Activated CD4-positive, alpha-beta T cell treated with anti-CD3 and anti-CD28 coated beads, Interleukin-2, Interleukin-6, amounts not matched to agents 100 ng/mL and 50 ng/mL, durations not matched to agents 16 hours and 8 hours (primary cell): ENCODE results near the gene WNK1.

Source experiments
- DNase-seq: peaks from one replicate; pipeline ENCODE4 v3.0.0-alpha.2; 2020

WNK1 gene

DNA sequence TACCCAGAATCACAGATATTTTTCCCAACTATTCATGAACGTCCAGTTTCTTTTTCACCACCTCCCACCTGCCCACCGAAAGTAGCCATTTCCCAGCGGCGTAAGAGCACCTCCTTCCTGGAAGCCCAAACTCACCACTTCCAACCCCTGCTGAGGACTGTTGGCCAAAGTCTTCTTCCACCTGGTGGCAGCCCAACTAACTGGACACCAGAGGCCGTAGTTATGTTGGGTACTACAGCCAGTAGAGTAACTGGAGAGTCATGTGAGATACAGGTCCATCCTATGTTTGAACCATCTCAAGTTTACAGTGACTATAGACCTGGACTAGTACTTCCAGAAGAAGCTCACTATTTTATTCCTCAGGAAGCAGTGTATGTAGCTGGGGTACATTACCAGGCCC lies 115.5 kb downstream of the WNK1 start:
- no peak for DNase-seq

DNA sequence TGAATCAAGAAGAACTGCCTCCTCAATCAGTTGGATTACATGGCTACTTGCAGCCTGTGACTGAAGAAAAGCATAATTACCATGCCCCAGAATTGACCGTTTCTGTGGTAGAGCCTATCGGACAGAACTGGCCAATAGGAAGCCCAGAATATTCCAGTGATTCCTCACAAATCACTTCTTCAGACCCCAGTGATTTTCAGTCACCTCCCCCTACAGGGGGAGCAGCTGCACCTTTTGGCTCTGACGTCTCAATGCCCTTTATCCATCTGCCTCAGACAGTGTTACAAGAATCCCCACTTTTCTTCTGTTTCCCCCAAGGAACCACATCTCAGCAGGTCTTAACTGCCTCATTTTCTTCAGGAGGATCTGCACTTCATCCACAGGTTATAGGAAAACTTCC lies 116.3 kb downstream of the WNK1 start:
- no peak for DNase-seq

DNA sequence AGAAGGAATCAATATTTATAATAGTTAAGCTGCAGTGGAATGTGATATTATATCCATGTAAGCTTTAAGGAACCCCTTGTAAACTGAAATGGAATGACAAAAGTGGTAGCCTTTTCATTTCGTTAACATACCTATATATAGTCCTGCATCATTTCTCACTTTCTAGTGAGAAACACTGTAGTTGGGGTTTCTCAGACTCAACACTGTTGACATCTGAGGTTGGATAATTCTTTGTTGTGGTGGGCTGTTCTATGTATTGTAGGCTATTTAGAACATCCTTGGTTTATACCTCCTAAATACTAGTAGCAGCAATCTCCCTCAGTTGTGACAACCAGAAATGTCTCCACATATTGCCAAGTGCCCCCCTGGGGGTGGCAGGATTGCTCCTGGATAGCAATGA lies 118.0 kb downstream of the WNK1 start:
- DNase-seq, result no peak

DNA sequence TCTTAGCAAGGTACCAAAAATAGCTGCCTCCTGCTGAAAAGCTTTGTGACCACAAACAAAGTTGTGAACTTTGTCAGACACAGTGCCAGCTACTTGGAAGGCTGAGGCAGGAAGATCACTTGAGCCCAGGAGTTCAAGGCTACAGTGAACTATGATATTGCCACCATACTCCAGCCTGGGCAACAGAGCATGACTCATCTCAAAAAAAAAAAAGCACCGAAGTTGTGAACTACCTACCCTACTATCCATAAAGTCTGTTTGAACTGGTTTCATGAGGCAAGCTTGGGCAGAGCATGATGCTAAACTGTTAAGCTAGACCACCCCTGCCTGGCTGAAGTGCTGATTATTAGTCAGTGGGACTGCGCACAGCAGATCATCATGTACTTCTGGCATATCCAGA lies 121.6 kb downstream of the WNK1 start:
- peak; percentile 15 for DNase-seq

DNA sequence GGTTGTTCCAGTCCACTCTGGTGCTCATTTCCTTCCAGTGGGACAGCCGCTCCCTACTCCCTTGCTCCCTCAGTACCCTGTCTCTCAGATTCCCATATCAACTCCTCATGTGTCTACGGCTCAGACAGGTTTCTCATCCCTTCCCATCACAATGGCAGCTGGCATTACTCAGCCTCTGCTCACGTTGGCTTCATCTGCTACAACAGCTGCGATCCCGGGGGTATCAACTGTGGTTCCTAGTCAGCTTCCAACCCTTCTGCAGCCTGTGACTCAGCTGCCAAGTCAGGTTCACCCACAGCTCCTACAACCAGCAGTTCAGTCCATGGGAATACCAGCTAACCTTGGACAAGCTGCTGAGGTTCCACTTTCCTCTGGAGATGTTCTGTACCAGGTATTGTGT lies 127.3 kb downstream of the WNK1 start:
- DNase-seq, result no peak

DNA sequence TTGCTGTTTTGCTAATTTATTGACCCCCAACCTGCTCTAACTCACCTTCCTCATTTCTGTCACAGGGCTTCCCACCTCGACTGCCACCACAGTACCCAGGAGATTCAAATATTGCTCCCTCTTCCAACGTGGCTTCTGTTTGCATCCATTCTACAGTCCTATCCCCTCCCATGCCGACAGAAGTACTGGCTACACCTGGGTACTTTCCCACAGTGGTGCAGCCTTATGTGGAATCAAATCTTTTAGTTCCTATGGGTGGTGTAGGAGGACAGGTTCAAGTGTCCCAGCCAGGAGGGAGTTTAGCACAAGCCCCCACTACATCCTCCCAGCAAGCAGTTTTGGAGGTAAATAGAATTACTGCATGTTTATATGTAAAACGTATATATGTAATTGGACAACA lies 128.3 kb downstream of the WNK1 start:
- DNase-seq, result no peak

DNA sequence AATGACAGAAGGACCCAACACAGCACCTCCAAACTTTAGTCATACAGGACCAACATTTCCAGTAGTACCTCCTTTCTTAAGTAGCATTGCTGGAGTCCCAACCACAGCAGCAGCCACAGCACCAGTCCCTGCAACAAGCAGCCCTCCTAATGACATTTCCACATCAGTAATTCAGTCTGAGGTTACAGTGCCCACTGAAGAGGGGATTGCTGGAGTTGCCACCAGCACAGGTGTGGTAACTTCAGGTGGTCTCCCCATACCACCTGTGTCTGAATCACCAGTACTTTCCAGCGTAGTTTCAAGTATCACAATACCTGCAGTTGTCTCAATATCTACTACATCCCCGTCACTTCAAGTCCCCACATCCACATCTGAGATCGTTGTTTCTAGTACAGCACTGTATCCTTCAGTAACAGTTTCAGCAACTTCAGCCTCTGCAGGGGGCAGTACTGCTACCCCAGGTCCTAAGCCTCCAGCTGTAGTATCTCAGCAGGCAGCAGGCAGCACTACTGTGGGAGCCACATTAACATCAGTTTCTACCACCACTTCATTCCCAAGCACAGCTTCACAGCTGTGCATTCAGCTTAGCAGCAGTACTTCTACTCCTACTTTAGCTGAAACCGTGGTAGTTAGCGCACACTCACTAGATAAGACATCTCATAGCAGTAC lies 132.5 kb downstream of the WNK1 start:
- DNase-seq, result no peak

DNA sequence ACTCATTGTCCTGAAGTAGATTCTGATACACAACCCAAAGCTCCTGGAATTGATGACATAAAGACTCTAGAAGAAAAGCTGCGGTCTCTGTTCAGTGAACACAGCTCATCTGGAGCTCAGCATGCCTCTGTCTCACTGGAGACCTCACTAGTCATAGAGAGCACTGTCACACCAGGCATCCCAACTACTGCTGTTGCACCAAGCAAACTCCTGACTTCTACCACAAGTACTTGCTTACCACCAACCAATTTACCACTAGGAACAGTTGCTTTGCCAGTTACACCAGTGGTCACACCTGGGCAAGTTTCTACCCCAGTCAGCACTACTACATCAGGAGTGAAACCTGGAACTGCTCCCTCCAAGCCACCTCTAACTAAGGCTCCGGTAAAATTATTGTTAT lies 133.3 kb downstream of the WNK1 start:
- no peak for DNase-seq

DNA sequence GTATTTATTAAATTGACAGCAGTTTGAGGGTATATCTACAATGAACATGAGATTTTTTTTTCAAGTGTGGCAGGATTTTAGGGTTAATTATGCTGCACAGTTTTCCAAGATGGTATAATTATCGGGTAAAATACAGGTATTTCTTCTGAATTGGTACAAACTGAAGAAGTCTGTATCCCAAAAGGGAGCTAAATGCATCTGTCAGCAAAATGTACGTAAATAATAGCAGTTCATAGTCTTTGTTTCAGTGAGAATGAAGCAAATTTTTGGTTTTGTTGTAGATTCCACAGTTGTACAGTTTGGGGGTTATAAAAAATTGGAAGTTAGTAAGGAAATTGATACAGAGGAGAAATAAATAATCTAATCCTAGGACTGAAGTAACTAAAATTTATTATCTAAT lies 133.8 kb downstream of the WNK1 start:
- no peak for DNase-seq

DNA sequence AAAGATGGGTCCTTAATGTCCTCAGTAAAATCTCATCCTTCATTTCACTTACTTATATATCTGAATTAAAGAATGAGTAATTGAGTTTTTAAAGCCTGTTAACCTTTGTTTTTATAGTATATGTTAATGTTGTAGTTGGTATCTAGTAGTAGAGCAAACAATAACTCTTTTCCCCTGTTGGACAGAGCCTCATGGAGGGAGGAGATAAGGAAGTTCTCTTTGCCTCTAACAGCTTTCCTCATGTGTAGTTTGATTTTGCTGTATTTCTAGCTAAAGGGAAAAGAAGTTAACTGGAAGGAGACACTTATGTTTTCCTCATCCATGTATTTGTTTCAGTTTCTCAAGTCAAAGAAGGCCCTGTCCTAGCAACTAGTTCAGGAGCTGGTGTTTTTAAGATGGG lies 141.8 kb downstream of the WNK1 start:
- DNase-seq, result no peak

DNA sequence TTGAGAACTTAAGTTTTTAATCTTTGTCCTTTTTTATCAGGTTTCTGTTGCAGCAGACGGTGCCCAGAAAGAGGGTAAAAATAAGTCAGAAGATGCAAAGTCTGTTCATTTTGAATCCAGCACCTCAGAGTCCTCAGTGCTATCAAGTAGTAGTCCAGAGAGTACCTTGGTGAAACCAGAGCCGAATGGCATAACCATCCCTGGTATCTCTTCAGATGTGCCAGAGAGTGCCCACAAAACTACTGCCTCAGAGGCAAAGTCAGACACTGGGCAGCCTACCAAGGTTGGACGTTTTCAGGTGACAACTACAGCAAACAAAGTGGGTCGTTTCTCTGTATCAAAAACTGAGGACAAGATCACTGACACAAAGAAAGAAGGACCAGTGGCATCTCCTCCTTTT lies 143.7 kb downstream of the WNK1 start:
- no peak for DNase-seq

DNA sequence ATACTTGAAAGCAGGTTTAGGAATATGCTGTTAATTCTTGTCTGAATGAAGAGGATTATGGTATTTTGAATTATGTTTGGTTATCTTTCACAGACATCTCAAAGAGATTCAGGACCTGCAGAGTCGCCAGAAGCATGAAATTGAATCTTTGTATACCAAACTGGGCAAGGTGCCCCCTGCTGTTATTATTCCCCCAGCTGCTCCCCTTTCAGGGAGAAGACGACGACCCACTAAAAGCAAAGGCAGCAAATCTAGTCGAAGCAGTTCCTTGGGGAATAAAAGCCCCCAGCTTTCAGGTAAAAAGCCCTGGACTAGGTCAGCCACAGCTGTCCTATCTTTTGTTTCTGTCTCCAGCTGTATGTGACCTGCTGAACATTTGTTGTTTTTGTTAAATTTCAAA lies 145.0 kb downstream of the WNK1 start:
- DNase-seq, result no peak

DNA sequence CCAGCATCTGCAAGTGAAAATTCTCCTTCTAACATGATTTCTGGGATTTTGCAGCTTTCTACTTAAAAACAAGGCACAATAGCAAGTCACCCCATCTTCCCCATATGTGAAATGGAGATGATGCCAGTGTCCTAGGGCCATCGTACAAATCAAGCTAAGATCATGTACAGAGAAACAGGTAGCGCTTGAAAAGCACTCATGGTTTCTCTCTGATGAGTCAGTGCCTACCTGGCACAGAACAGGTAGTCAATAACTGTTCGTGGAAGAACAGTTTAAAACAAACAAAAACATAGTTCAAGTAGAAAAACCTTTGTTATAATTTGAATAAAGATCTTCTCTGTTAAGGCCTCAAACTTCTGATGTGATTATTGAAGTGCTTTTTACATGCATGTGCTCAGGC lies 150.2 kb downstream of the WNK1 start:
- DNase-seq, result no peak

DNA sequence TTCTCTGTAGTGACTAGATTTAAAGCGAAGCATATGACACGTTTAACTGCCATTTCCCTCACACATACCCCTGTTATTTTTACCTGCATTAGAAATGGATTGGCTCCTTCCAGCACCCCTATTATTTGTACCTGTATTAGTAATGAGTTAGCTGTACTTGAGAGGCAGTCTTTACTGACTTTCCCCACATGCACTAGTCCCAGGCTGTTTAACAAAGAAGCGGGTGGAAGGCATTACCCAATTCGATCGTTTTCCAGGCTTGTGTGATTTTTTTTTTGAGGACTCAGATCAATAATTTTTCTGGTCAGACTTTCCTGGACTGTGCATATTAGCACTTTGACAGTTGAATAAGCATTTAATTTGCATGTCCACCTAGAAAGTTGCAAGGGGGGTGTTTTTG lies 150.7 kb downstream of the WNK1 start:
- no peak for DNase-seq

DNA sequence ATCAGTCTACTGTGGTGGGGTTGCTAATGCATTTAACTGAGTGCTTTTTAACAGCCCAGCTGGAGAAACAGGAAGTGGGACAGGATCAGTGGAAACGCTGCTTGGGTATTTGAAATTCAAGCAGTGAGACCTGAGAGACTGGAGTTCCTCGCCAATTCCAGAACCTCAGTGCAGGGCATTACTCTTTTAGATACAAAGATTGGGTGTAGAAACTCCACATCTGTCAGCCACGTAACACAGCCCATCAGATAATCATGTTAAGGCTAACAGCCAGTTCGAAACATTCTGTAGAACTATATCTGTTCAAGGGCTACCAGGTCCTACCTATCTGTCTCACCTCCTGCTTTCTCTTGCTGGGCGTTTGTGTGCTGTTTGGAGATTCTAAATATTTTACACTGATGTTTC lies 151.6 kb downstream of the WNK1 start:
- no peak for DNase-seq

DNA sequence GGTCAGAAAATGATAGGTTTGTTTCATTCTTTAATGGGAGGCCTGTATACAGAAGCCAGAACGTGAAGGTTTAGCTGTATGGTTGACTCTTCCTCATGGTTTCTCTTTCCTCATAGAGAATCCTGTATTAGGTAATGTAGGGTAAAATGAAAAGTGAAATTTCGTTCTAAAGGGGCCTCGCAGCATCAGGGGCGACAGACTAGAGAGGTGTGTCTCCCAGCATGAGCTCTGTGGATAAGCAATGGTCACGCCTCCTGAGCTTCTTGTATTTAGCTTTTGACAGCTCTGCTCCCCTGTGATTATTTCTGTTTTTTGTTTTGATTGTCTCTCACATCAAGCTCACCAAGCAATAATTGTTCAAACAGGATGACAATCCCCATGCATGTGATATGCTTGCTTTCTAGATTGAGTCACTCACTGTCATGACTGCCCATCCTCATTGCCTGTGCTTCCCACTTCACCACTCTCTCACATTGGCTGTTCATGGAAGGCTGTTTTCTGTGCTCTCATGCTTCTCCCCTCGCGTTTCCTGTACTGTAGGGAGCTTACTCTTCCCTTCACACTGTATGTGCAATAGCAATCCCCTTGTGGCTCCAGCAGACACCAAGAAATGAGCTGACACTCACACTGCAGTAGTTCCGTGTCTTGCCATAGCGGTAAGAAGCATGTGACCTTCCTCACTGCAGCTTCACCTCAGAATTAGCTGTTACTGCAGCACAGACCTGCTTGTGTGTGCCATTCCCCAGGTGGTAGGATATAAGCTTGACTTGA lies 153.1 kb downstream of the WNK1 start:
- peak; percentile 13 for DNase-seq

DNA sequence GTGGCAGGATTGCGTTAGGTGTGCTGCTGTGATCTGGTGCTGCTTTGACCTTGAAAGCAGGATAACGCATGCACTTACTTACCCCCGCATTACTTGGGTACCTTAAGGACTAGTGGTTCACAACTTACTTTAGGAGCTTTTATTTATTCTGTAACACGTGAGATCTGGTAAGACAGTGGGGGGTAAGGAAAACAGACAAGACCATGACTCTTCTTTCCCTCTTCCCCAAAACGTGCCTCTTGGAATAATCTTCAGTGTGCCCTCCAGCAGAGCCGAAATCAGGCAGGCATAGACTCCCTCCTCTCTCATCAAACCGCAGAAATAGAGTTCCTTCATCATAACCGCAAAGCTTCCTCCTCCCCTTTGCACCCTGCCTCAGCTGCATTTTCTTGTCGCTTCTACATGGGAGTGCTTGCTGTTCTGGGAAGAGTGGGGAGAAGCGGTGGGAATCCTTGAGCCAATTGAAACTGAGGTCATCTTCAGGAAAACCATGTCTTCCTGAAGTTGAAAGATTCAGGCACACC lies 153.7 kb downstream of the WNK1 start:
- DNase-seq, result no peak

DNA sequence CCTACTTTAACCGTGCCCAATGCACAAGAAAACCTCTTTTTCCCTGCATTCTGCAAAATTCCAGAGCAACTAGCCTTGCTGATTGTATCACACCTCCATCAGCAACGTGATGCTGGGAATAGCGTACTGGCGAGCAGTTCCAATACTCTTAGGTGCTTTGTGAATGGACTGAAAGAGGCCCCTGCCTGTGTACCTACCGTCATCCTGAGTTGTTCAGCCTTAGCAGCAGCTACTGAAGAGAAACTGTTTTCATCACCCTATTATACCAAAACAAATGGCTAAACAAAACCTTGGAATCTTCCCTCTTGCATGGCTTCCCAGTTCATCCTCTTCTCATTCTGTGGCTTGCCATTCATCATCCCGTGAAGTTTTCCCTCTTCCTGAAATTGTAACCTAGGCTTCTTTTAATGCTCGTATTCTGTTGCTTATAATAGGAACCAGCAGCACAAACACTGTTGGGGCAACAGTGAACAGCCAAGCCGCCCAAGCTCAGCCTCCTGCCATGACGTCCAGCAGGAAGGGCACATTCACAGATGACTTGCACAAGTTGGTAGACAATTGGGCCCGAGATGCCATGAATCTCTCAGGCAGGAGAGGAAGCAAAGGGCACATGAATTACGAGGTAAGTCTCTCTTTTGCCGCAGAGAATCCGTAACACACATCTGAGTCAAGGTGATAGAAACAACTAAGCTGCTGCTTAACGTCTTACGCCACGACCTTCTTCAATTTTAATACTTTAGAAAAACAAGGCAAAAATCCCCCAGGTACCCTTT lies 155.2 kb downstream of the WNK1 start:
- DNase-seq, result no peak

DNA sequence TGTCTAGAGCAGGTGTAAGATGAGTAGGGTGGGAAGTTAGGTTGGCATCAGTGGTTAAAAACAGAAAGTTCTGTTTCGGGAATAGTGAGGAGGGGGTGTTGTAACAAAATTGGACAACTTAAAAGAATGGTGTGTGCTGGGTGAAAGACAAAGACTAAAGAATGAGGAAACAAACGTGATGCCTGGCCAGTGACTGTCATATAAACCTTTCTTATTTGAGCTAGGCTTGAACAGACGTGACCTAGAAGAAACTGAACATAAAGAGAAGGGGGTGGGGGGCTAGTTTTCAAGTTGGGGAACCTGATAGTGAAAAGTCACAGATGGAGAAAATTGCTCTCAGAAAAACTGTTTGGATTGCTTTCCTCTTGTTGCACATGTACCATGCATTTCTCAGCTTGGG lies 157.5 kb downstream of the WNK1 start:
- no peak for DNase-seq

DNA sequence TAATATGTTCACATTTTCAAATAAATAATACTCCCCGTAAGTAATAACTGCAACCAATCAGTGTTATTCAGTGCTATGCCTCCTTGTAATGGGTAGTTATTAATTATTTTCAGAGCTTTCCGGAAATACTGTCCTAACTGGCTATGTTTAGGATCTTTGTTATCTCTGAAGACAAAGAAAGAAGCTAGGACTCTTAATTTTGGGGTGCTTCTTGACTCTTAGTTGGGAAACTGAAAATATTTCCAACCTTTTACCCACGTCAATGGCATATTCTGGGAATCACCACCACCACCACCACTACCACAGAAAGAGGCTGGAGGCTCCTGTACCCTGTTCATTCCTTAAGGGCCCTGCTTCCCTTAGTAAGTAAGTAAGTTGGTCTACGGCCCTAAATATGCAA lies 158.0 kb downstream of the WNK1 start:
- no peak for DNase-seq

DNA sequence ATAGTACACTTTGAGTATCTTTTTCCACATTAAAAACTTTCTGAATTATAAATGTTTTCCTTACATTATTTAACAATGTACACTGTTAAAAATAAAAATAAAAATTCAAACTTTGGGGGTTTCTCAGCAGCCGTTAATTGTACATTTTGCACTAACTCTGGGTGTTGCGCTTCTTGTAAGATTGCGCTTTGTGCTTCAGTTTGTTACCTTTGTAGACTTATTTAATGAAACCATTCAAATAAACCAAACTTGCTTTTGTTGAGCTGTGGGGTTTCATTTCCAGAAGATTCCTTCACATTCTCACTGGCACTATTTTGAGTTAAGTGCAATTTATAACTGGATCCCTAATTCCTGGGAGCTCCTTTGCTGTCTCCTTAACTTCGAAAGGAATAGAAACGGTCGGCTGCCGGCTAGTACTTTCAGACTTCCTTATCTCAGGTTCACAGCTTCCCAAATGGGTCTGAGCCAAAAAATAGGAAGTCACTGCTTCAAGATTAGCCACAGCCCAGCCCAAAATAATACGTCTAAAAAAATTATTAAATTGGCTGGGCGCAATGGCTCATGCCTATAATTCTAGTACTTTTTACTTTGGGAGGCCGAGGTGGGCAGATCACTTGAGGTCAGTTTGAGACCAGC lies 158.9 kb downstream of the WNK1 start:
- no peak for DNase-seq

DNA sequence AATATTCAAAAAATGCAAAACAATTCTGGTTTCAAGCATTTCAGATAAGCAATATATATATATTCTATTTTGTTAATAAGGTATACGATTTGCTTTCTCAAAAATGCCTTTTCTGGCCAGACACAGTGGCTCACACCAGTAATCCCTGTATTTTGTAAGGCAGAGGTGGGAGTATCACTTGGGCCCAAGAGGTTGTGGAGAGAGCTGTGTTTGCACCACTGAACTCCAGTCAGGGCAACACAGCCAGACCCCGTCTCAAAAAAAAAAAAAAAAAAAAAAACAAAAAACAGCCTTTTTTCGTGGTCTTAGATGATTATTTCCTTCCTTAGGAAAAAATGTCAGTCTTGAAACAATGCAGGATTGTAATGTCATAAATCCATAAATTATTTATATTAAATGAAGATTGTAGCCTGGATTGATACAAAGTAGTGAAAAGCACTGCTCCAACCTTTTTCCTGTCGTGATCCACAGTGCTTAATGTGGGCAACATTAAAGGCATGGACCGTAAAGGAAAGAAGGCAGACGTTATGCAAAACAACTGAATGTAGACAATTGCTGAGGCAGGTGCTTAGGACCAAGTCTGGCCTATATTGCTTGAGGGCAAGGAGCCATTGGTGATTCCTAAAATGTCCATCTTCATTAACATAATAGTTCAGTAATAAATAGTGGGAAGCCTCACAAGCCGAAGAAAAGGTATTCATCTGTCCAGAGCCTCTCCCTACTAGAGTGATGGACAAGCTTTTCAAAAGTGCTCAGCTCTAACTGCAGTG lies 160.3 kb downstream of the WNK1 start:
- no peak for DNase-seq
